GM12873 (cell line): Measurements from ENCODE around the gene BRSK2.

ENCODE experiments used
- CTCF ChIP-seq: IDR thresholded peaks from 2 replicates; pipeline ENCODE4 v1.5.1; 2012; ENCODE audit warnings: low read depth, mild to moderate bottlenecking, moderate library complexity, low read length, control low read depth; ENCODE audit not compliant: insufficient read depth; ENCODE audit errors: missing control alignments

The BRSK2 gene

GRCh38 chr11:1389932-1390568, at the start of gene BRSK2:
Gene BRSK2, plus strand, starts transcription at chr11:1389934. Its CDS starts 351 bp downstream, at chr11:1390285.
- TF ChIP-seq CTCF: no peak

- TF ChIP-seq CTCF: no peak
Observed at GRCh38 chr11:1340111-1340510, 49.6 kb upstream of the BRSK2 start.

GRCh38 chr11:1341928-1342524, 47.7 kb upstream of the BRSK2 start:
- no peak for TF ChIP-seq CTCF

GRCh38 chr11:1342946-1343345, 46.8 kb upstream of the BRSK2 start:
- no peak for TF ChIP-seq CTCF

GRCh38 chr11:1343391-1344055, 46.2 kb upstream of the BRSK2 start:
- TF ChIP-seq CTCF: no peak

GRCh38 chr11:1344056-1344635, 45.6 kb upstream of the BRSK2 start:
- TF ChIP-seq CTCF: no peak
